ENCODE results near the gene ODF4.
A peak's percentile ranks its signal among the peaks of the same experiment; 100 is the strongest.

ODF4 gene

GRCh38 chr17:8300627-8301242 lies 38.9 kb upstream of the ODF4 start:
- peak; percentile 60 for FAIRE-seq
- peak; percentile 78 for DNase-seq (ENCODE audit: insufficient read length, low spot score)
- TF ChIP-seq CTCF (IDR thresholded peaks at IDR 0.05; ENCODE audit: insufficient read depth, missing control alignments) = peak; percentile 60

GRCh38 chr17:8310601-8311123 lies 29.0 kb upstream of the ODF4 start:
- DNase-seq (ENCODE audit: insufficient read length, low spot score) = no peak
- TF ChIP-seq CTCF (IDR thresholded peaks at IDR 0.05; ENCODE audit: insufficient read depth, missing control alignments) = no peak
- FAIRE-seq = no peak

- FAIRE-seq = no peak
- DNase-seq (ENCODE audit: insufficient read length, low spot score) = no peak
- TF ChIP-seq CTCF (IDR thresholded peaks at IDR 0.05; ENCODE audit: insufficient read depth, missing control alignments) = no peak
Observed at GRCh38 chr17:8311131-8311790, 28.4 kb upstream of the ODF4 start.

GRCh38 chr17:8312251-8312650 lies 27.4 kb upstream of the ODF4 start:
- DNase-seq (ENCODE audit: insufficient read length, low spot score) = no peak
- FAIRE-seq = no peak
- TF ChIP-seq CTCF (IDR thresholded peaks at IDR 0.05; ENCODE audit: insufficient read depth, missing control alignments) = no peak

GRCh38 chr17:8312726-8313600 lies 26.7 kb upstream of the ODF4 start:
- DNase-seq (ENCODE audit: insufficient read length, low spot score) (no peak), FAIRE-seq (no peak)
- no peak for TF ChIP-seq CTCF (IDR thresholded peaks at IDR 0.05; ENCODE audit: insufficient read depth, missing control alignments)

GRCh38 chr17:8314797-8315763 lies 24.6 kb upstream of the ODF4 start:
- FAIRE-seq (no peak), DNase-seq (ENCODE audit: insufficient read length, low spot score) (no peak)
- no peak for TF ChIP-seq CTCF (IDR thresholded peaks at IDR 0.05; ENCODE audit: insufficient read depth, missing control alignments)
